CD4-positive, alpha-beta T cell treated with Interferon gamma for 1 hour (primary cell): ENCODE results near the gene TMEM107.

Experiments used
- DNase-seq: peaks from one replicate; pipeline ENCODE4 v3.0.0-alpha.2; 2020

Gene TMEM107

GRCh38 chr17:8128125-8128784 lies 47.9 kb downstream of the TMEM107 start:
- no peak for DNase-seq

- DNase-seq = no peak
These were observed 49.6 kb downstream of the TMEM107 start for GRCh38 chr17:8126491-8127066.

- DNase-seq = no peak
These were observed 50.2 kb downstream of the TMEM107 start for GRCh38 chr17:8125947-8126490.

GRCh38 chr17:8125154-8125946 lies 50.8 kb downstream of the TMEM107 start:
- peak; percentile 86 for DNase-seq

GRCh38 chr17:8124350-8125153 lies 51.6 kb downstream of the TMEM107 start:
- no peak for DNase-seq

- DNase-seq = no peak
These were observed 52.4 kb downstream of the TMEM107 start, which contains the start of gene HES7 for GRCh38 chr17:8123695-8124349. HES7 (minus strand) TSS chr17:8124106; CDS start chr17:8124084, 22 bp downstream.

GRCh38 chr17:8122924-8123694 lies 53.1 kb downstream of the TMEM107 start:
- no peak for DNase-seq
